HepG2 (cell line): ENCODE results near the gene SEMA4A. TPM values are rescaled to one million over a fixed set of nuclear protein-coding genes. Genes with fewer than 3 reads are reported as not detected.

Experiments
- DNMT1 ChIP-seq: sonication (generic); formaldehyde crosslinking; IDR thresholded peaks from 2 replicates; pipeline ENCODE4 v1.5.1; 2020; ENCODE audit warnings: mild to moderate bottlenecking, missing genetic modification reagents
- GABPB1 ChIP-seq: IDR thresholded peaks from 2 replicates; pipeline ENCODE4 v1.6.1; 2016; ENCODE audit warnings: mild to moderate bottlenecking, missing genetic modification reagents, moderate library complexity, missing compliant biosample characterization
- HMG20B ChIP-seq: conservative IDR thresholded peaks from 2 replicates; pipeline ENCODE4 v1.6.1; 2016; ENCODE audit warnings: missing genetic modification reagents, missing compliant biosample characterization
- KLF6 ChIP-seq: IDR thresholded peaks from 2 replicates; pipeline ENCODE4 v1.8.0; 2016; ENCODE audit warnings: missing biosample characterization, missing genetic modification reagents
- NFIB ChIP-seq: sonication (generic); formaldehyde crosslinking; IDR thresholded peaks from 2 replicates; pipeline ENCODE4 v1.9.0; 2021; ENCODE audit warnings: missing genetic modification reagents, mild to moderate bottlenecking, borderline replicate concordance
- NFYB ChIP-seq: sonication (generic); formaldehyde crosslinking; IDR thresholded peaks from 2 replicates; pipeline ENCODE4 v1.4.0; 2020; ENCODE audit warnings: missing genetic modification reagents
- REPIN1 ChIP-seq: sonication (generic); formaldehyde crosslinking; IDR thresholded peaks from 2 replicates; pipeline ENCODE4 v1.8.0; 2022; ENCODE audit warnings: missing genetic modification reagents, low read depth, mild to moderate bottlenecking, borderline replicate concordance
- SP4 ChIP-seq: sonication (generic); formaldehyde crosslinking; IDR thresholded peaks from 2 replicates; pipeline ENCODE4 v1.8.1; 2023; ENCODE audit warnings: mild to moderate bottlenecking, missing genetic modification reagents
- STAG1 ChIP-seq: sonication (generic); formaldehyde crosslinking; IDR thresholded peaks from 2 replicates; pipeline ENCODE4 v1.4.0; 2020; ENCODE audit warnings: missing genetic modification reagents
- ZNF205 ChIP-seq: IDR thresholded peaks from 2 replicates; pipeline ENCODE4 v1.6.1; 2018; ENCODE audit warnings: missing biosample characterization, missing genetic modification reagents
- ZNF235 ChIP-seq: sonication (generic); formaldehyde crosslinking; IDR thresholded peaks from 2 replicates; pipeline ENCODE4 v1.8.1; 2023; ENCODE audit warnings: mild to moderate bottlenecking, missing genetic modification reagents, borderline replicate concordance
- ZNF75D ChIP-seq: sonication (generic); formaldehyde crosslinking; IDR thresholded peaks from 2 replicates; pipeline ENCODE4 v1.8.1; 2023; ENCODE audit warnings: missing genetic modification reagents, mild to moderate bottlenecking, borderline replicate concordance
- polyA plus RNA-seq, 8 experiments: library from polyadenylated mRNA; depleted of rRNA in 3 of 8; stranded (reverse) in 7 of 8; unstranded in 1 of 8; fragments of >200 nt; fragmentation: Illumina TruSeq in 4 of 8; extraction: Trizol in 4 of 8; gene quantifications; 2 replicates each; pipeline versions ENCODE4 v1.2.1 to v1.2.3, GENCODE V29; 2011 to 2016; ENCODE audit warnings: low read depth in 4 of 8, missing spikeins in 1 of 8, mixed read lengths in 1 of 8; ENCODE audit not compliant: insufficient read depth in 1 of 8
- total RNA-seq, 5 experiments: library from RNA; depleted of rRNA; stranded (reverse); fragments of >200 nt; fragmentation: Illumina TruSeq; extraction: Trizol; gene quantifications; 2 replicates each; pipeline ENCODE4 v1.2.3, GENCODE V29; 2016; ENCODE audit warnings: low read depth in 1 of 5
- TF ChIP-seq, protein P1 (sequence below): sonication (generic); formaldehyde crosslinking; IDR thresholded peaks from 2 replicates; pipeline ENCODE4 v1.4.0; 2020; ENCODE audit warnings: missing genetic modification reagents, borderline replicate concordance
- TF ChIP-seq, protein P2 (sequence below): sonication (generic); formaldehyde crosslinking; IDR thresholded peaks from 2 replicates; pipeline ENCODE4 v1.5.0; 2020; ENCODE audit warnings: missing genetic modification reagents, mild to moderate bottlenecking, borderline replicate concordance
- TF ChIP-seq, protein P3 (sequence below): sonication (generic); formaldehyde crosslinking; IDR thresholded peaks from 2 replicates; pipeline ENCODE4 v1.5.0; 2020; ENCODE audit warnings: mild to moderate bottlenecking, missing genetic modification reagents, borderline replicate concordance

The SEMA4A gene
- total and polyA plus RNA-seq, 2 of the 13 experiments (the other 11 are each of a cell fraction or from before 2014, with no cell fraction given) = 0.09 to 0.20 TPM

DNA sequence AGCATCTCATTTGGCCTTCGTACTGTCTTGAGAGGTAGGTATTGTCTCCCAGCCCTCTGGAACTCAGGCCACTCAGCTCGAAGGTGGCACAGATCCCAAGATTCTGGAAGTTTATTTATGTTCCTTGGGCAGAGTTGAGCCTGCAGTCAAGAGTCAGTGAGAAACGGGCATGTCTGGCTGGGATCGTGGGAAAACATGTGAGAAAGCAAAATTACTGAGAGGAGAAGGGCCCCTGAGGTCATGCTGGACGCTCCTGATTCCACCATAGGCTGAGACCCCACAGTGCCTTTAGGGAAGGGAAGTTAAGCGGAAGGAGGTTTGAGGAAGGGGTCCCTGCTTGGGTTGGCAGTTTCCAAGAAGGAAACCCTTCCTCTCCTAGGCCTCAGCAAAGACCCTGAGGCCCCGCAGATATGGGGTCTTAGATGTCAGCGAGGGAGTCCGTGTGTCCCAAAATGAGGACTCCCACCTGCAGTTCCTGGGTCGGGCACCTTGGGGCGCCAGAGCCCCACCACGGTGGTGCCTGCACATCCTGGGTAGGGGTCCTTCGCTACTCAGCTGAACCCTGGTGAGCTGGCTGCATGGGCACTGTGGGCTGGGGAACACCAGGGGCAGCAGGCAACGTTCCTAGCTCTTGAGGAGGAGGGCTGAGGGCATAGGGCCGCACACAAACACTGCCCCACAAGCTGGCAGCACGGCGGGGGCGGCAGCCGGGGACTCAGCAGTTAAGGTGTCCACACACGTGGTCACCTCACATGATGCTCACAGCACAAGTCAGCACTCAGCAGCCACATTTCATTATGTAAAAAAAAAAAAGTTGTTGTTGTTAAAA is 12.3 kb upstream of the SEMA4A start (continued):
- TF ChIP-seq KLF6 (CRISPR knock-in tag) = no peak
- TF ChIP-seq, protein P1, sequence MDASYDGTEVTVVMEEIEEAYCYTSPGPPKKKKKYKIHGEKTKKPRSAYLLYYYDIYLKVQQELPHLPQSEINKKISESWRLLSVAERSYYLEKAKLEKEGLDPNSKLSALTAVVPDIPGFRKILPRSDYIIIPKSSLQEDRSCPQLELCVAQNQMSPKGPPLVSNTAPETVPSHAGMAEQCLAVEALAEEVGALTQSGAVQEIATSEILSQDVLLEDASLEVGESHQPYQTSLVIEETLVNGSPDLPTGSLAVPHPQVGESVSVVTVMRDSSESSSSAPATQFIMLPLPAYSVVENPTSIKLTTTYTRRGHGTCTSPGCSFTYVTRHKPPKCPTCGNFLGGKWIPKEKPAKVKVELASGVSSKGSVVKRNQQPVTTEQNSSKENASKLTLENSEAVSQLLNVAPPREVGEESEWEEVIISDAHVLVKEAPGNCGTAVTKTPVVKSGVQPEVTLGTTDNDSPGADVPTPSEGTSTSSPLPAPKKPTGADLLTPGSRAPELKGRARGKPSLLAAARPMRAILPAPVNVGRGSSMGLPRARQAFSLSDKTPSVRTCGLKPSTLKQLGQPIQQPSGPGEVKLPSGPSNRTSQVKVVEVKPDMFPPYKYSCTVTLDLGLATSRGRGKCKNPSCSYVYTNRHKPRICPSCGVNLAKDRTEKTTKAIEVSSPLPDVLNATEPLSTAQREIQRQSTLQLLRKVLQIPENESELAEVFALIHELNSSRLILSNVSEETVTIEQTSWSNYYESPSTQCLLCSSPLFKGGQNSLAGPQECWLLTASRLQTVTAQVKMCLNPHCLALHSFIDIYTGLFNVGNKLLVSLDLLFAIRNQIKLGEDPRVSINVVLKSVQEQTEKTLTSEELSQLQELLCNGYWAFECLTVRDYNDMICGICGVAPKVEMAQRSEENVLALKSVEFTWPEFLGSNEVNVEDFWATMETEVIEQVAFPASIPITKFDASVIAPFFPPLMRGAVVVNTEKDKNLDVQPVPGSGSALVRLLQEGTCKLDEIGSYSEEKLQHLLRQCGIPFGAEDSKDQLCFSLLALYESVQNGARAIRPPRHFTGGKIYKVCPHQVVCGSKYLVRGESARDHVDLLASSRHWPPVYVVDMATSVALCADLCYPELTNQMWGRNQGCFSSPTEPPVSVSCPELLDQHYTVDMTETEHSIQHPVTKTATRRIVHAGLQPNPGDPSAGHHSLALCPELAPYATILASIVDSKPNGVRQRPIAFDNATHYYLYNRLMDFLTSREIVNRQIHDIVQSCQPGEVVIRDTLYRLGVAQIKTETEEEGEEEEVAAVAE = no peak
- TF ChIP-seq, protein P2, sequence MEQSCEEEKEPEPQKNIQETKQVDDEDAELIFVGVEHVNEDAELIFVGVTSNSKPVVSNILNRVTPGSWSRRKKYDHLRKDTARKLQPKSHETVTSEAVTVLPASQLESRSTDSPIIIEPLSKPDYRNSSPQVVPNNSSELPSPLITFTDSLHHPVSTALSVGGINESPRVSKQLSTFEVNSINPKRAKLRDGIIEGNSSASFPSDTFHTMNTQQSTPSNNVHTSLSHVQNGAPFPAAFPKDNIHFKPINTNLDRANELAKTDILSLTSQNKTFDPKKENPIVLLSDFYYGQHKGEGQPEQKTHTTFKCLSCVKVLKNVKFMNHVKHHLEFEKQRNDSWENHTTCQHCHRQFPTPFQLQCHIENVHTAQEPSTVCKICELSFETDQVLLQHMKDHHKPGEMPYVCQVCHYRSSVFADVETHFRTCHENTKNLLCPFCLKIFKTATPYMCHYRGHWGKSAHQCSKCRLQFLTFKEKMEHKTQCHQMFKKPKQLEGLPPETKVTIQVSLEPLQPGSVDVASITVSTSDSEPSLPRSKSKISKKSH = no peak
- no peak for TF ChIP-seq SP4 (CRISPR knock-in tag)
- TF ChIP-seq, protein P3, sequence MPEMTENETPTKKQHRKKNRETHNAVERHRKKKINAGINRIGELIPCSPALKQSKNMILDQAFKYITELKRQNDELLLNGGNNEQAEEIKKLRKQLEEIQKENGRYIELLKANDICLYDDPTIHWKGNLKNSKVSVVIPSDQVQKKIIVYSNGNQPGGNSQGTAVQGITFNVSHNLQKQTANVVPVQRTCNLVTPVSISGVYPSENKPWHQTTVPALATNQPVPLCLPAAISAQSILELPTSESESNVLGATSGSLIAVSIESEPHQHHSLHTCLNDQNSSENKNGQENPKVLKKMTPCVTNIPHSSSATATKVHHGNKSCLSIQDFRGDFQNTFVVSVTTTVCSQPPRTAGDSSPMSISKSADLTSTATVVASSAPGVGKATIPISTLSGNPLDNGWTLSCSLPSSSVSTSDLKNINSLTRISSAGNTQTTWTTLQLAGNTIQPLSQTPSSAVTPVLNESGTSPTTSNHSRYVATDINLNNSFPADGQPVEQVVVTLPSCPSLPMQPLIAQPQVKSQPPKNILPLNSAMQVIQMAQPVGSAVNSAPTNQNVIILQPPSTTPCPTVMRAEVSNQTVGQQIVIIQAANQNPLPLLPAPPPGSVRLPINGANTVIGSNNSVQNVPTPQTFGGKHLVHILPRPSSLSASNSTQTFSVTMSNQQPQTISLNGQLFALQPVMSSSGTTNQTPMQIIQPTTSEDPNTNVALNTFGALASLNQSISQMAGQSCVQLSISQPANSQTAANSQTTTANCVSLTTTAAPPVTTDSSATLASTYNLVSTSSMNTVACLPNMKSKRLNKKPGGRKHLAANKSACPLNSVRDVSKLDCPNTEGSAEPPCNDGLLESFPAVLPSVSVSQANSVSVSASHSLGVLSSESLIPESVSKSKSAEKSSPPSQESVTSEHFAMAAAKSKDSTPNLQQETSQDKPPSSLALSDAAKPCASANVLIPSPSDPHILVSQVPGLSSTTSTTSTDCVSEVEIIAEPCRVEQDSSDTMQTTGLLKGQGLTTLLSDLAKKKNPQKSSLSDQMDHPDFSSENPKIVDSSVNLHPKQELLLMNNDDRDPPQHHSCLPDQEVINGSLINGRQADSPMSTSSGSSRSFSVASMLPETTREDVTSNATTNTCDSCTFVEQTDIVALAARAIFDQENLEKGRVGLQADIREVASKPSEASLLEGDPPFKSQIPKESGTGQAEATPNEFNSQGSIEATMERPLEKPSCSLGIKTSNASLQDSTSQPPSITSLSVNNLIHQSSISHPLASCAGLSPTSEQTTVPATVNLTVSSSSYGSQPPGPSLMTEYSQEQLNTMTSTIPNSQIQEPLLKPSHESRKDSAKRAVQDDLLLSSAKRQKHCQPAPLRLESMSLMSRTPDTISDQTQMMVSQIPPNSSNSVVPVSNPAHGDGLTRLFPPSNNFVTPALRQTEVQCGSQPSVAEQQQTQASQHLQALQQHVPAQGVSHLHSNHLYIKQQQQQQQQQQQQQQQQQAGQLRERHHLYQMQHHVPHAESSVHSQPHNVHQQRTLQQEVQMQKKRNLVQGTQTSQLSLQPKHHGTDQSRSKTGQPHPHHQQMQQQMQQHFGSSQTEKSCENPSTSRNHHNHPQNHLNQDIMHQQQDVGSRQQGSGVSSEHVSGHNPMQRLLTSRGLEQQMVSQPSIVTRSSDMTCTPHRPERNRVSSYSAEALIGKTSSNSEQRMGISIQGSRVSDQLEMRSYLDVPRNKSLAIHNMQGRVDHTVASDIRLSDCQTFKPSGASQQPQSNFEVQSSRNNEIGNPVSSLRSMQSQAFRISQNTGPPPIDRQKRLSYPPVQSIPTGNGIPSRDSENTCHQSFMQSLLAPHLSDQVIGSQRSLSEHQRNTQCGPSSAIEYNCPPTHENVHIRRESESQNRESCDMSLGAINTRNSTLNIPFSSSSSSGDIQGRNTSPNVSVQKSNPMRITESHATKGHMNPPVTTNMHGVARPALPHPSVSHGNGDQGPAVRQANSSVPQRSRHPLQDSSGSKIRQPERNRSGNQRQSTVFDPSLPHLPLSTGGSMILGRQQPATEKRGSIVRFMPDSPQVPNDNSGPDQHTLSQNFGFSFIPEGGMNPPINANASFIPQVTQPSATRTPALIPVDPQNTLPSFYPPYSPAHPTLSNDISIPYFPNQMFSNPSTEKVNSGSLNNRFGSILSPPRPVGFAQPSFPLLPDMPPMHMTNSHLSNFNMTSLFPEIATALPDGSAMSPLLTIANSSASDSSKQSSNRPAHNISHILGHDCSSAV (CRISPR knock-in tag) = no peak
- TF ChIP-seq NFYB (CRISPR knock-in tag) = no peak
- TF ChIP-seq HMG20B = no peak
- no peak for TF ChIP-seq NFIB
- TF ChIP-seq REPIN1 (CRISPR knock-in tag) = no peak
- peak; percentile 33; the same call in 1 of the 2 replicates for TF ChIP-seq GABPB1 (CRISPR knock-in tag)
- no peak for TF ChIP-seq ZNF205
- TF ChIP-seq ZNF75D = no peak
- no peak for TF ChIP-seq DNMT1 (CRISPR knock-in tag)
- TF ChIP-seq ZNF235 (CRISPR knock-in tag) = no peak
- peak; percentile 94 for TF ChIP-seq STAG1
